CD14-positive monocyte (primary cell): ENCODE data around the gene LTBP2. TPM values are rescaled to one million over a fixed set of nuclear protein-coding genes. Genes with fewer than 3 reads are reported as not detected.

Source experiments
- DNase-seq, 3 donors: peaks; one replicate each; pipeline ENCODE4 v3.0.0-alpha.2; 2011 to 2022
- H2AFZ ChIP-seq: 2 replicates; pipeline ENCODE4 v1.6.0; 2012; ENCODE audit warnings: mild to moderate bottlenecking, low read depth, low read length, inconsistent platforms; ENCODE audit not compliant: insufficient read depth, poor library complexity, severe bottlenecking
- H3K27ac ChIP-seq, 2 donors: 1 replicate in 1 of 2; 2 replicates in 1 of 2; pipeline ENCODE4 v1.5.1; 2012 to 2013; ENCODE audit warnings: low read length in 2 of 2, control low read depth in 1 of 2, inconsistent platforms in 1 of 2, low read depth in 1 of 2, mild to moderate bottlenecking in 1 of 2
- H3K27me3 ChIP-seq, 2 donors: one replicate each; pipeline versions ENCODE4 v1.6.0 to v1.6.1; 2011 to 2013; ENCODE audit warnings: low read length in 2 of 2; ENCODE audit not compliant: control insufficient read depth in 2 of 2, insufficient read depth in 2 of 2
- H3K36me3 ChIP-seq, 2 donors: replicated peaks in 1 of 2; 1 replicate in 1 of 2; 2 replicates in 1 of 2; pipeline versions ENCODE4 v1.5.1 to v1.6.1; 2012 to 2013; ENCODE audit warnings: low read length in 2 of 2, control low read depth in 1 of 2, inconsistent platforms in 1 of 2, mild to moderate bottlenecking in 1 of 2; ENCODE audit not compliant: insufficient read depth in 2 of 2, control insufficient read depth in 1 of 2
- H3K4me1 ChIP-seq, 2 donors: 1 replicate in 1 of 2; 2 replicates in 1 of 2; pipeline versions ENCODE4 v1.5.1 to v1.6.1; 2012 to 2013; ENCODE audit warnings: low read length in 2 of 2, control low read depth in 1 of 2, inconsistent platforms in 1 of 2, mild to moderate bottlenecking in 1 of 2, moderate library complexity in 1 of 2; ENCODE audit not compliant: insufficient read depth in 2 of 2, control insufficient read depth in 1 of 2
- H3K4me2 ChIP-seq: replicated peaks from 2 replicates; pipeline ENCODE3; 2012; ENCODE audit warnings: low read length, moderate library complexity, mild to moderate bottlenecking; ENCODE audit not compliant: poor library complexity, severe bottlenecking; ENCODE audit errors: extremely low read depth
- H3K4me3 ChIP-seq, 3 experiments: fragments of 200-600 bp in 1 of 3; sonication (generic) in 1 of 3; replicated peaks in 1 of 3; 1 replicate in 2 of 3; 2 replicates in 1 of 3; pipeline ENCODE4 v1.5.1; 2011 to 2013; ENCODE audit warnings: low read length in 3 of 3, mild to moderate bottlenecking in 3 of 3, control low read depth in 2 of 3, low read depth in 2 of 3, inconsistent platforms in 1 of 3, moderate library complexity in 1 of 3
- H3K79me2 ChIP-seq: 2 replicates; pipeline ENCODE4 v1.6.0; 2012; ENCODE audit warnings: mild to moderate bottlenecking, control low read depth, inconsistent platforms, low read length, moderate library complexity; ENCODE audit not compliant: insufficient read depth
- H3K9ac ChIP-seq: 2 replicates; pipeline ENCODE4 v1.6.0; 2017; ENCODE audit warnings: low read length, mild to moderate bottlenecking; ENCODE audit not compliant: insufficient read depth, poor library complexity, severe bottlenecking
- H3K9me3 ChIP-seq, 2 donors: replicated peaks in 1 of 2; 1 replicate in 1 of 2; 2 replicates in 1 of 2; pipeline versions ENCODE4 v1.5.1 to v1.6.1; 2012 to 2013; ENCODE audit warnings: low read length in 2 of 2, control low read depth in 1 of 2; ENCODE audit not compliant: control insufficient read depth in 1 of 2, insufficient read depth in 1 of 2
- H4K20me1 ChIP-seq: 2 replicates; pipeline ENCODE4 v1.6.0; 2012; ENCODE audit warnings: mild to moderate bottlenecking, low read length, control low read depth, moderate library complexity; ENCODE audit not compliant: insufficient read depth
- H3K27ac Mint-ChIP-seq, 7 donors: one replicate each; pipeline ENCODE4 v1.8.0; 2020; ENCODE audit warnings: mild to moderate bottlenecking in 7 of 7, mixed read lengths in 7 of 7, moderate library complexity in 6 of 7, inconsistent platforms in 2 of 7
- H3K27me3 Mint-ChIP-seq, 3 donors: one replicate each; pipeline ENCODE4 v1.8.0; 2021 to 2022; ENCODE audit warnings: low read depth in 3 of 3, mild to moderate bottlenecking in 3 of 3, mixed read lengths in 3 of 3, moderate library complexity in 3 of 3, inconsistent platforms in 1 of 3
- H3K36me3 Mint-ChIP-seq, 2 donors: one replicate each; pipeline ENCODE4 v1.8.0; 2020; ENCODE audit warnings: mixed read lengths in 2 of 2, inconsistent platforms in 1 of 2, mild to moderate bottlenecking in 1 of 2
- H3K4me1 Mint-ChIP-seq: one replicate; pipeline ENCODE4 v1.8.0; 2020; ENCODE audit warnings: mild to moderate bottlenecking, mixed read lengths
- H3K4me3 Mint-ChIP-seq, 2 donors: one replicate each; pipeline ENCODE4 v1.8.0; 2020; ENCODE audit warnings: mild to moderate bottlenecking in 2 of 2, mixed read lengths in 2 of 2, moderate library complexity in 1 of 2
- H3K9me3 Mint-ChIP-seq, 7 donors: one replicate each; pipeline ENCODE4 v1.8.0; 2020 to 2022; ENCODE audit warnings: mixed read lengths in 7 of 7, mild to moderate bottlenecking in 6 of 7, moderate library complexity in 6 of 7, inconsistent platforms in 2 of 7
- CTCF ChIP-seq: fragments of 200-600 bp; IDR thresholded peaks from one replicate; pipeline ENCODE4 v1.8.0; 2022; ENCODE audit warnings: antibody characterized with exemption, mild to moderate bottlenecking
- WGBS: methylation state at CpG from one replicate; pipeline ENCODE4 v1.1.5; 2013; ENCODE audit warnings: missing lambda C conversion rate; ENCODE audit not compliant: insufficient coverage; 5-methylcytosine and 5-hydroxymethylcytosine counted together
- intact Hi-C, 2 donors: fragments of 100-400 bp; cut with micrococcal nuclease; formaldehyde crosslinking; loops; one replicate each; pipeline versions ENCODE4 v1.15.0 to v1.15.1; 2023
- polyA plus RNA-seq, 3 donors: library from polyadenylated mRNA; depleted of rRNA in 1 of 3; unstranded in 2 of 3; stranded (reverse) in 1 of 3; fragments of 300-500 nt in 2 of 3; fragments of >200 nt in 1 of 3; fragmentation: Illumina TruSeq in 2 of 3; gene quantifications; 1 replicate in 2 of 3; 2 replicates in 1 of 3; pipeline ENCODE4 v1.2.3, GENCODE V29; 2012 to 2021

LTBP2 gene
- polyA plus RNA-seq, 3 donors, result 0.04 to 0.24 (median 0.11) TPM

GRCh38 chr14:74591394-74591793 lies 20.6 kb downstream of the LTBP2 start:
- Histone ChIP-seq H3K27me3 (no peaks in the 10 kb centered on the region), H3K4me2 (no peak overlapping the region), H3K79me2 (no peaks in the 10 kb centered on the region), H3K4me3 (no peak overlapping the region), H3K27ac (no peak overlapping the region), H4K20me1 (no peaks in the 10 kb centered on the region), H3K9ac (no peak overlapping the region), H3K4me1 (peaks cover 17 to 20% of the 10 kb centered on the region in 2 donors), H3K9me3 (no peaks in the 10 kb centered on the region), H2AFZ (no peak overlapping the region), H3K36me3 (no peaks in the 10 kb centered on the region)
- no peak overlapping the region for H3K4me3 Mint-ChIP-seq
- peaks cover 17% of the 10 kb centered on the region for H3K4me1 Mint-ChIP-seq
- no peak for DNase-seq
- WGBS, result 100% methylated on average over 2 of the region's 6 CpGs
- intact Hi-C loops, result no loop called here
- H3K9me3 Mint-ChIP-seq, result no peaks in the 10 kb centered on the region
- H3K27me3 Mint-ChIP-seq, result peaks cover 3 to 8% (median 7%) of the 10 kb centered on the region in 3 donors
- TF ChIP-seq CTCF, result no peak
- H3K36me3 Mint-ChIP-seq, result no peaks in the 10 kb centered on the region
- no peak overlapping the region for H3K27ac Mint-ChIP-seq

- Histone ChIP-seq H3K4me1 (peaks cover 17 to 20% of the 10 kb centered on the region in 2 donors), H3K4me3 (no peak overlapping the region), H3K4me2 (no peak overlapping the region), H2AFZ (no peak overlapping the region), H3K9me3 (no peaks in the 10 kb centered on the region), H3K27ac (no peak overlapping the region), H3K9ac (no peak overlapping the region), H3K36me3 (no peaks in the 10 kb centered on the region), H3K27me3 (no peaks in the 10 kb centered on the region), H3K79me2 (no peaks in the 10 kb centered on the region), H4K20me1 (no peaks in the 10 kb centered on the region)
- no peak overlapping the region for H3K27ac Mint-ChIP-seq
- H3K36me3 Mint-ChIP-seq, result no peaks in the 10 kb centered on the region
- peaks cover 17% of the 10 kb centered on the region for H3K4me1 Mint-ChIP-seq
- H3K27me3 Mint-ChIP-seq, result peaks cover 5 to 11% (median 5%) of the 10 kb centered on the region in 3 donors
- no peak for DNase-seq
- intact Hi-C loops, result no loop called here
- WGBS, result 100% methylated on average over 2 of the region's 5 CpGs
- H3K9me3 Mint-ChIP-seq, result no peaks in the 10 kb centered on the region
- H3K4me3 Mint-ChIP-seq, result no peak overlapping the region
- no peak for TF ChIP-seq CTCF
Measured at GRCh38 chr14:74589291-74589879, 22.7 kb downstream of the LTBP2 start.
